SIG-M5 (cell line): ENCODE data around the gene LRFN2.

Experiments used
- DNase-seq: peaks from one replicate; lab custom pipeline; 2025; lab: John Stamatoyannopoulos, UW

Gene LRFN2

GRCh38 chr6:40517654-40518053 is 69.5 kb downstream of the LRFN2 start:
- no peak for DNase-seq

- DNase-seq, result no peak
Measured at GRCh38 chr6:40516429-40516828, 70.7 kb downstream of the LRFN2 start.

- no peak for DNase-seq
Measured at GRCh38 chr6:40512340-40512739, 74.8 kb downstream of the LRFN2 start.

GRCh38 chr6:40511884-40512283 is 75.3 kb downstream of the LRFN2 start:
- no peak for DNase-seq

- no peak for DNase-seq
Measured at GRCh38 chr6:40510442-40510841, 76.7 kb downstream of the LRFN2 start.

GRCh38 chr6:40509716-40510260 is 77.4 kb downstream of the LRFN2 start:
- DNase-seq, result no peak

- DNase-seq, result no peak
Measured at GRCh38 chr6:40509086-40509485, 78.1 kb downstream of the LRFN2 start.

GRCh38 chr6:40506954-40507353 is 80.2 kb downstream of the LRFN2 start:
- DNase-seq, result no peak

- DNase-seq, result no peak
Measured at GRCh38 chr6:40505191-40505810, 81.9 kb downstream of the LRFN2 start.

GRCh38 chr6:40504274-40504673 is 82.9 kb downstream of the LRFN2 start:
- no peak for DNase-seq

- no peak for DNase-seq
Measured at GRCh38 chr6:40500227-40500626, 86.9 kb downstream of the LRFN2 start.

GRCh38 chr6:40499215-40499614 is 87.9 kb downstream of the LRFN2 start:
- DNase-seq, result no peak

GRCh38 chr6:40498148-40498547 is 89.0 kb downstream of the LRFN2 start:
- no peak for DNase-seq

GRCh38 chr6:40492187-40492586 is 95.0 kb downstream of the LRFN2 start:
- DNase-seq, result no peak

- DNase-seq, result no peak
Measured at GRCh38 chr6:40490508-40490907, 96.7 kb downstream of the LRFN2 start.

- DNase-seq, result no peak
Measured at GRCh38 chr6:40489798-40490197, 97.4 kb downstream of the LRFN2 start.

GRCh38 chr6:40486576-40486975 is 100.6 kb downstream of the LRFN2 start:
- DNase-seq, result no peak

- no peak for DNase-seq
Measured at GRCh38 chr6:40485795-40486194, 101.4 kb downstream of the LRFN2 start.

GRCh38 chr6:40485300-40485699 is 101.9 kb downstream of the LRFN2 start:
- DNase-seq, result no peak

GRCh38 chr6:40484066-40484465 is 103.1 kb downstream of the LRFN2 start:
- DNase-seq, result no peak

- DNase-seq, result no peak
Measured at GRCh38 chr6:40482532-40482931, 104.6 kb downstream of the LRFN2 start.

- no peak for DNase-seq
Measured at GRCh38 chr6:40480678-40481077, 106.5 kb downstream of the LRFN2 start.

- no peak for DNase-seq
Measured at GRCh38 chr6:40479706-40480105, 107.5 kb downstream of the LRFN2 start.
